ENCODE measurements around the gene CCNJ. TPM values are rescaled to one million over a fixed set of nuclear protein-coding genes. Genes with fewer than 3 reads are reported as not detected.
"Not testable (repeated sequence)": the region's sequence is repeated elsewhere in the genome, so short reads cannot be mapped to it uniquely, and the experiment has no call there.

Gene CCNJ
- polyA plus RNA-seq, 10 donors = 7.5 to 12.2 (median 10.4) TPM

GRCh38 chr10:96047925-96048324 is 4.5 kb downstream of the CCNJ start:
- DNase-seq = not testable (repeated sequence)

- DNase-seq = no peak
These were observed 6.0 kb downstream of the CCNJ start for GRCh38 chr10:96049340-96049739.

- DNase-seq = no peak
These were observed 10.6 kb downstream of the CCNJ start for GRCh38 chr10:96053985-96054384.

- DNase-seq = no peak
These were observed 13.4 kb downstream of the CCNJ start for GRCh38 chr10:96056787-96057186.

- no peak for DNase-seq
These were observed 17.8 kb downstream of the CCNJ start for GRCh38 chr10:96061232-96061631.

GRCh38 chr10:96072674-96073073 is 29.3 kb downstream of the CCNJ start:
- no peak for DNase-seq

GRCh38 chr10:96073722-96074121 is 30.3 kb downstream of the CCNJ start:
- DNase-seq = peak in 1 of 3 donors; percentile 58

GRCh38 chr10:96074776-96075175 is 31.4 kb downstream of the CCNJ start:
- no peak for DNase-seq

- no peak for DNase-seq
These were observed 32.6 kb downstream of the CCNJ start for GRCh38 chr10:96075977-96076376.

- no peak for DNase-seq
These were observed 33.8 kb downstream of the CCNJ start for GRCh38 chr10:96077156-96077555.

- DNase-seq = no peak
These were observed 38.8 kb downstream of the CCNJ start for GRCh38 chr10:96082153-96082552.

- DNase-seq = no peak
These were observed 39.4 kb downstream of the CCNJ start for GRCh38 chr10:96082748-96083147.

- DNase-seq = no peak
These were observed 45.7 kb downstream of the CCNJ start for GRCh38 chr10:96089116-96089515.

GRCh38 chr10:96089670-96090462 is 46.5 kb downstream of the CCNJ start:
- peak; percentile 96 to 99 (median 99) for DNase-seq

GRCh38 chr10:96090463-96090800 is 47.0 kb downstream of the CCNJ start:
- no peak for DNase-seq

- no peak for DNase-seq
These were observed 49.8 kb downstream of the CCNJ start for GRCh38 chr10:96092999-96093767.

- no peak for DNase-seq
These were observed 50.6 kb downstream of the CCNJ start for GRCh38 chr10:96093948-96094347.

GRCh38 chr10:96096958-96097357 is 53.6 kb downstream of the CCNJ start:
- no peak for DNase-seq

- no peak for DNase-seq
These were observed 54.5 kb downstream of the CCNJ start for GRCh38 chr10:96097865-96098264.

GRCh38 chr10:96107623-96108038 is 64.2 kb downstream of the CCNJ start:
- no peak for DNase-seq
